Measurements from ENCODE around the gene NLGN3.

NLGN3 gene

GRCh38 chrX:71212536-71212935, 67.9 kb downstream of the NLGN3 start:
- DNase-seq (ENCODE audit: low read depth in 4 of 4, low spot score in 1 of 4), result no peak

- DNase-seq (ENCODE audit: low read depth in 4 of 4, low spot score in 1 of 4), result no peak
Observed at GRCh38 chrX:71214152-71214551, 69.5 kb downstream of the NLGN3 start.

GRCh38 chrX:71214604-71215337, 70.1 kb downstream of the NLGN3 start:
- DNase-seq (ENCODE audit: low read depth in 4 of 4, low spot score in 1 of 4), result no peak

- no peak for DNase-seq (ENCODE audit: low read depth in 4 of 4, low spot score in 1 of 4)
Observed at GRCh38 chrX:71215338-71215912, 70.8 kb downstream of the NLGN3 start.

- DNase-seq (ENCODE audit: low read depth in 4 of 4, low spot score in 1 of 4), result no peak
Observed at GRCh38 chrX:71216485-71216884, 71.8 kb downstream of the NLGN3 start.

GRCh38 chrX:71217298-71217697, 72.7 kb downstream of the NLGN3 start:
- no peak for DNase-seq (ENCODE audit: low read depth in 4 of 4, low spot score in 1 of 4)

All from stimulated activated CD4-positive, alpha-beta T cell treated with anti-CD3 and anti-CD28 coated beads, Interleukin-1b, Interleukin-23, amount 100 ng/mL, for 24 hours (primary cell).